HL-60 (cell line): ENCODE results near the gene AKAP11.

ENCODE experiments used
- DNase-seq, 2 experiments: peaks; one replicate each; pipeline ENCODE4 v3.0.0-alpha.2; 2010 to 2020; ENCODE audit warnings: low read depth in 1 of 2, low spot score in 1 of 2
- H3K27ac ChIP-seq: fragments of 250-450 bp; sonication (Bioruptor Pico); replicated peaks from 2 replicates; pipeline ENCODE4 v1.5.1; 2020; ENCODE audit warnings: mild to moderate bottlenecking, moderate library complexity
- H3K27me3 ChIP-seq: fragments of 250-450 bp; sonication (Bioruptor Pico); 2 replicates; pipeline ENCODE4 v1.5.1; 2021; ENCODE audit warnings: mild to moderate bottlenecking, moderate library complexity; ENCODE audit not compliant: insufficient read depth, poor library complexity, severe bottlenecking
- H3K4me3 ChIP-seq: replicated peaks from 2 replicates; pipeline ENCODE4 v1.5.1; 2011; ENCODE audit warnings: mild to moderate bottlenecking, control low read depth, low read length; ENCODE audit not compliant: insufficient read depth
- GABPA ChIP-seq: IDR thresholded peaks from 2 replicates; pipeline ENCODE4 v1.6.1; 2012; ENCODE audit warnings: low read depth
- POLR2AphosphoS5 ChIP-seq: IDR thresholded peaks from 2 replicates; pipeline ENCODE4 v1.6.1; 2012; ENCODE audit warnings: low read depth
- SPI1 ChIP-seq: IDR thresholded peaks from 2 replicates; pipeline ENCODE4 v1.6.1; 2012; ENCODE audit warnings: low read depth, mild to moderate bottlenecking, borderline replicate concordance
- TF ChIP-seq, protein P1 (sequence below): IDR thresholded peaks from one replicate; pipeline ENCODE4 v1.5.1; 2011; ENCODE audit warnings: low read length, control low read depth, inconsistent platforms; ENCODE audit not compliant: insufficient read depth
- TF ChIP-seq, protein P2 (sequence below): IDR thresholded peaks from 2 replicates; pipeline ENCODE4 v1.6.1; 2012; ENCODE audit warnings: low read depth; ENCODE audit not compliant: insufficient replicate concordance

Gene AKAP11

DNA sequence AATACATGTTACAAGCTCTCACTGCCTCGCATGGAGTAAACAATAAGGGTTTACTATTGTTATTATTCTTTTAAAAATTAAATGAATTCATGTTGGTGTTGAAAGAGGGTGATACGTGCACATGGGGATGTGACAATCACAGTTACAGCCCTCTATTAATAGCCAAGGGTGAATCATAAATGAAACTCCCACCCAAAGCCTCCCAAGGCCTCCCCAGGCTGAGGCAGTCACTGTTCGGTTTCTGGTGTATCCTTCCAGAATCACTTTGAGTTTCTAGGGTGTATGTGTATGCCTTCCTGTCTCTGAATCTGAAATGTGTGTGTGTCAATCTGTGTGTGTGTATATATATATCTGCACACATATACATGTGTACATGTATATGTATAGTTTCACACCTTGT lies 73.4 kb downstream of the AKAP11 start:
- no peak overlapping the region for H3K4me3 ChIP-seq
- no peak for DNase-seq
- peaks cover 8% of the 10 kb centered on the region for H3K27me3 ChIP-seq
- TF ChIP-seq SPI1, result no peak
- TF ChIP-seq, protein P1, sequence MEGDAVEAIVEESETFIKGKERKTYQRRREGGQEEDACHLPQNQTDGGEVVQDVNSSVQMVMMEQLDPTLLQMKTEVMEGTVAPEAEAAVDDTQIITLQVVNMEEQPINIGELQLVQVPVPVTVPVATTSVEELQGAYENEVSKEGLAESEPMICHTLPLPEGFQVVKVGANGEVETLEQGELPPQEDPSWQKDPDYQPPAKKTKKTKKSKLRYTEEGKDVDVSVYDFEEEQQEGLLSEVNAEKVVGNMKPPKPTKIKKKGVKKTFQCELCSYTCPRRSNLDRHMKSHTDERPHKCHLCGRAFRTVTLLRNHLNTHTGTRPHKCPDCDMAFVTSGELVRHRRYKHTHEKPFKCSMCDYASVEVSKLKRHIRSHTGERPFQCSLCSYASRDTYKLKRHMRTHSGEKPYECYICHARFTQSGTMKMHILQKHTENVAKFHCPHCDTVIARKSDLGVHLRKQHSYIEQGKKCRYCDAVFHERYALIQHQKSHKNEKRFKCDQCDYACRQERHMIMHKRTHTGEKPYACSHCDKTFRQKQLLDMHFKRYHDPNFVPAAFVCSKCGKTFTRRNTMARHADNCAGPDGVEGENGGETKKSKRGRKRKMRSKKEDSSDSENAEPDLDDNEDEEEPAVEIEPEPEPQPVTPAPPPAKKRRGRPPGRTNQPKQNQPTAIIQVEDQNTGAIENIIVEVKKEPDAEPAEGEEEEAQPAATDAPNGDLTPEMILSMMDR, result no peak
- no peak for TF ChIP-seq POLR2AphosphoS5
- TF ChIP-seq, protein P2, sequence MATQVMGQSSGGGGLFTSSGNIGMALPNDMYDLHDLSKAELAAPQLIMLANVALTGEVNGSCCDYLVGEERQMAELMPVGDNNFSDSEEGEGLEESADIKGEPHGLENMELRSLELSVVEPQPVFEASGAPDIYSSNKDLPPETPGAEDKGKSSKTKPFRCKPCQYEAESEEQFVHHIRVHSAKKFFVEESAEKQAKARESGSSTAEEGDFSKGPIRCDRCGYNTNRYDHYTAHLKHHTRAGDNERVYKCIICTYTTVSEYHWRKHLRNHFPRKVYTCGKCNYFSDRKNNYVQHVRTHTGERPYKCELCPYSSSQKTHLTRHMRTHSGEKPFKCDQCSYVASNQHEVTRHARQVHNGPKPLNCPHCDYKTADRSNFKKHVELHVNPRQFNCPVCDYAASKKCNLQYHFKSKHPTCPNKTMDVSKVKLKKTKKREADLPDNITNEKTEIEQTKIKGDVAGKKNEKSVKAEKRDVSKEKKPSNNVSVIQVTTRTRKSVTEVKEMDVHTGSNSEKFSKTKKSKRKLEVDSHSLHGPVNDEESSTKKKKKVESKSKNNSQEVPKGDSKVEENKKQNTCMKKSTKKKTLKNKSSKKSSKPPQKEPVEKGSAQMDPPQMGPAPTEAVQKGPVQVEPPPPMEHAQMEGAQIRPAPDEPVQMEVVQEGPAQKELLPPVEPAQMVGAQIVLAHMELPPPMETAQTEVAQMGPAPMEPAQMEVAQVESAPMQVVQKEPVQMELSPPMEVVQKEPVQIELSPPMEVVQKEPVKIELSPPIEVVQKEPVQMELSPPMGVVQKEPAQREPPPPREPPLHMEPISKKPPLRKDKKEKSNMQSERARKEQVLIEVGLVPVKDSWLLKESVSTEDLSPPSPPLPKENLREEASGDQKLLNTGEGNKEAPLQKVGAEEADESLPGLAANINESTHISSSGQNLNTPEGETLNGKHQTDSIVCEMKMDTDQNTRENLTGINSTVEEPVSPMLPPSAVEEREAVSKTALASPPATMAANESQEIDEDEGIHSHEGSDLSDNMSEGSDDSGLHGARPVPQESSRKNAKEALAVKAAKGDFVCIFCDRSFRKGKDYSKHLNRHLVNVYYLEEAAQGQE, result no peak
- TF ChIP-seq GABPA, result no peak
- no peak overlapping the region for H3K27ac ChIP-seq

DNA sequence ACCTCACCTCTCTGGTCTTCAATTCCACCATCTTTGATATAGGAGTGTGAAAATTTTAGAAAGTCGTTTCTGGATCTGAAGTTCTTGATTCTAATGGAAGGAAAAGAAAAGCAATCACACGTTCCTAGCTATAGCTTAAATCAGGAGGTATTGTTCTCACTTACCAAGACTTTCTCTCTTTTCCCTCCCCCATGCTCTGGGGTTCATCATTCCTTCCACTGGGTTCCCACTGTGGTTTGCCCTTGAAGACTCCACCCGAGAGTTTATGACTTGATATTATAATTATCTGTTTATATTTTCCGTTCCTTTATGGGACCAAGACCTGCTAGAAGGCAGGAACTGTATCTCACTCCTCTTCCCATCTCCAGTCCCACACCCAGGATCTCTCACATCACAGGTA lies 76.6 kb downstream of the AKAP11 start:
- H3K4me3 ChIP-seq, result no peak overlapping the region
- DNase-seq, result no peak
- TF ChIP-seq, protein P1, result no peak
- TF ChIP-seq, protein P2, result no peak
- TF ChIP-seq GABPA (no peak), POLR2AphosphoS5 (no peak)
- H3K27me3 ChIP-seq, result peaks cover 10% of the 10 kb centered on the region
- no peak overlapping the region for H3K27ac ChIP-seq

DNA sequence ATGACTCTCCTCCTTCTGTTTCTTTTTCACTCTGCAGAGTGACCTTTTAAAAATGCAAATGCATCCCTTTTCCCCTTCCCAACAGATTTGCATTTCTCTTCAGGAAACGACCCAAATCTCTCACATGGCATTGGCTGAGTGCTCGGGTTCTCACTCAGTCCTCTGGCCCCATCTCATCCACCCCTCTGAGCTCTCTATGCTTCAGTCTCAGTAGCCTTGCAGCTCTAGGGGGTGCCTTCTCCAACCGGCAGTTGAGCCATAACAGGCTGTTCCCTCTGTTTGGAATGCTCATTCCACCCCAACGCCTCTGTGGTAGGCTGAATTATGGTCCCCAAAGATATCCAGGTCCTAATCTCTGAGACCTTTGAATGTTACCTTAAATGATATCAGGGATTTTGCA lies 78.2 kb downstream of the AKAP11 start:
- Histone ChIP-seq H3K4me3 (no peak overlapping the region), H3K27ac (no peak overlapping the region), H3K27me3 (peaks cover 10% of the 10 kb centered on the region)
- DNase-seq, result no peak
- TF ChIP-seq, protein P1, result no peak
- TF ChIP-seq, protein P2, result no peak
